T-helper 17 cell (primary cell): ENCODE results near the gene CASK. TPM values are rescaled to one million over a fixed set of nuclear protein-coding genes. Genes with fewer than 3 reads are reported as not detected.

Experiments used
- ATAC-seq: fragments of 150-1000 bp; cut with Tn5 transposase; 2 replicates; pipeline ENCODE4 v1.10.0; 2021; ENCODE audit warnings: mild to moderate bottlenecking, moderate library complexity
- DNase-seq, 3 donors: peaks; one replicate each; pipeline versions ENCODE4 v3.0.0 to v3.0.0-alpha.2; 2020 to 2021
- H3K9me3 ChIP-seq: one replicate; pipeline ENCODE4 v1.7.0; 2013; ENCODE audit warnings: low read length, mild to moderate bottlenecking; ENCODE audit not compliant: control insufficient read depth, poor library complexity, severe bottlenecking
- H3K27ac Mint-ChIP-seq: one replicate; pipeline ENCODE4 v1.8.0; 2022; ENCODE audit warnings: mild to moderate bottlenecking, moderate library complexity, mixed read lengths
- H3K27me3 Mint-ChIP-seq: one replicate; pipeline ENCODE4 v1.8.0; 2022; ENCODE audit warnings: mixed read lengths
- H3K36me3 Mint-ChIP-seq: one replicate; pipeline ENCODE4 v1.8.0; 2022; ENCODE audit warnings: low read depth, mixed read lengths
- H3K4me1 Mint-ChIP-seq: one replicate; pipeline ENCODE4 v1.8.0; 2022; ENCODE audit warnings: mild to moderate bottlenecking, mixed read lengths
- H3K4me3 Mint-ChIP-seq: one replicate; pipeline ENCODE4 v1.8.0; 2022; ENCODE audit warnings: mild to moderate bottlenecking, moderate library complexity, mixed read lengths
- total RNA-seq, 4 donors: library from RNA in 2 of 4; stranded (reverse) in 2 of 4; gene quantifications; one replicate each; pipeline ENCODE4 v1.2.3 and lab custom pipeline; 2022 to 2026

The CASK gene
- total RNA-seq, 2 donors from 2014 or later: 99.9 to 107 TPM

DNA sequence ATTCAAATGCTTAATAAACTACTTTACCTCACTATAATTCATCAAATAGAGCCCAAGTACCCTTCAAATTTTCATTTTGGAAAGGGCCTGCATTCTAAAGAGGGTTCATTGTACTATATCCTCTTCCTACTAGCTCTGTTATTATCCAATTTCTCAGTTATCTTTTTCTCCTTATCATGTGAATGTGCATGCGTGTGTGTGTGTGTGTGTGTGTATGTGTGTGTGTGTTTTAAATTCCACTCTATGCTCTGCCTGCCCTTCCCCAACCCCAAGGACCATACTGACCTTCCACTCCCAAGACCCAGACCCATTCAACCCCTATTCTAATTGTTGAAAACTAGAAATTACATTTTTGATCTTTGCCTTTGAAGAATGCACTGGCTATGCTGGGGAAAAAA lies 33.3 kb downstream of the CASK start:
- Mint-ChIP-seq H3K27ac (no peak overlapping the region), H3K36me3 (peaks cover 4% of the 10 kb centered on the region), H3K4me3 (no peak overlapping the region), H3K4me1 (peaks cover 6% of the 10 kb centered on the region), H3K27me3 (no peaks in the 10 kb centered on the region)
- DNase-seq: no peak
- ATAC-seq: no peak
- H3K9me3 ChIP-seq: no peaks in the 10 kb centered on the region

DNA sequence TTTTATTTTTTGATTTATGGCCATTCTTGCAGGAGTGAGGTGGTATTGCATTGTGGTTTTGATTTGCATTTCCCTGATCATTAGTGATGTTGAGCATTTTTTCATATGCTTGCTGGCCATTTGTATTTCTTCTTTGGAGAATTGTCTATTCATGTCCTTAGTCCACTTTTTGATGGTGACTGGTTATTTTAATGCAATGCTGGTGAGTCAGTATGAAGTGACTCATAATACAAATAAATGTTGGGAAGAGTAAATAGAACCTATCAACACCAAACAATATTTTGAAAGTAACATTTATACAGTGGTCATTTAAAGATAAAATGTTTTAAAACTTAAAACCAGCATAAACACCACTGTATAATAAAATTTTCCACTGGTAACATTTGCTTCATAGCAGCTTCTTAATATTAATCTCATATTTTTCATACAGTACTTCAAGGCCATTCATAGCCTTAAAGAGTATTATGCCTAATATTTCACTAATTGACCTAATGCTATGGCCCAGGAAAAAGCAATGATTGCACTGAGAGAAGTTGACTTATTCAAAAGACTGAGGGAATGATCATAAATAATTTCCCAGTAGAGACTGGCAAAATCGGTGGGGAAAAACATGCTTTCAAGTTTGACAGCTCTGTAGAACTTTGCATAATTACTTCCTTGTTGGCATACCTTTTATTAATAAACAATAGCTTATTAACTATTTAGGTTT lies 33.9 kb downstream of the CASK start:
- peaks cover 5% of the 10 kb centered on the region for H3K4me1 Mint-ChIP-seq
- no peak overlapping the region for H3K27ac Mint-ChIP-seq
- ATAC-seq (no peak), DNase-seq (no peak)
- no peaks in the 10 kb centered on the region for H3K27me3 Mint-ChIP-seq
- H3K9me3 ChIP-seq: no peaks in the 10 kb centered on the region
- no peak overlapping the region for H3K4me3 Mint-ChIP-seq
- H3K36me3 Mint-ChIP-seq: peaks cover 2% of the 10 kb centered on the region

DNA sequence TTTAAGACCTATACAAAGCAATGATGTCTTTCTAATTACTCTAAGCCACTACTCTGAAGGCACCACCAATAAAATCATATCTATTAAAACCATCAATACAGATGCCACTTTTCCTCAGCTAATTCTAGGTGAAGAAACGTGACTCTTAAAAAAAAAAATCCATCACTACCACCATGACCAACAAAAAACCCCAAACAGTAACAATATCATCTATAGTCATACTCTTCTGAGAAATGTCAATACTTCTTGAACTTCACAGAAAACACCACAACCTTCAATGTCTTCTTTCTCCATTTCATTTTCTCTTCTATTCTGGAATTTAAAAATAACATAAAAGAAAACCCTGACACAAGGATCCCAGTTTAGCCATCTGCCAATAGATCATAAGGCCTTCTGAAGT lies 35.7 kb downstream of the CASK start:
- peaks cover 2% of the 10 kb centered on the region for H3K36me3 Mint-ChIP-seq
- DNase-seq (no peak), ATAC-seq (no peak)
- H3K27ac Mint-ChIP-seq: no peak overlapping the region
- H3K4me3 Mint-ChIP-seq: no peak overlapping the region
- no peaks in the 10 kb centered on the region for H3K27me3 Mint-ChIP-seq
- no peaks in the 10 kb centered on the region for H3K9me3 ChIP-seq
- peaks cover 11% of the 10 kb centered on the region for H3K4me1 Mint-ChIP-seq

DNA sequence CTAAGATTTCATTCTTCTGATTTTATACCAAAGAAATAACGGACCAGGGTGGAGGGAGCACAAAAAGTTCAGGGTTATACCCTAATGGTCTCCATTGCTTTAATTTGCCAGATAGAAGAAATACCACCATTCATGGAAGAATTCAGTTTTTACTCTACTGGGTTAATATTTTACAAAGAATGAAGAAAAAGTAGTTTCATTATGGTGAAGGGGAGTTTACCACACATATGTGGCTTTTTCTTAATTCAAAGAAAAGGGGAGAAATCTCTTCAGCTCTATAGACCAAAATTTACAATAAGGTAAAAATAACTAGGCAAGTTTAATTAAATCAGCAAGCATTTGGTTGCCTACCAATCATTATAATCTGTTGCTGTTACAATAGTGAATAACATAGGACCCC lies 37.6 kb downstream of the CASK start:
- H3K36me3 Mint-ChIP-seq: peaks cover 2% of the 10 kb centered on the region
- H3K27ac Mint-ChIP-seq: no peak overlapping the region
- H3K4me1 Mint-ChIP-seq: peaks cover 17% of the 10 kb centered on the region

DNA sequence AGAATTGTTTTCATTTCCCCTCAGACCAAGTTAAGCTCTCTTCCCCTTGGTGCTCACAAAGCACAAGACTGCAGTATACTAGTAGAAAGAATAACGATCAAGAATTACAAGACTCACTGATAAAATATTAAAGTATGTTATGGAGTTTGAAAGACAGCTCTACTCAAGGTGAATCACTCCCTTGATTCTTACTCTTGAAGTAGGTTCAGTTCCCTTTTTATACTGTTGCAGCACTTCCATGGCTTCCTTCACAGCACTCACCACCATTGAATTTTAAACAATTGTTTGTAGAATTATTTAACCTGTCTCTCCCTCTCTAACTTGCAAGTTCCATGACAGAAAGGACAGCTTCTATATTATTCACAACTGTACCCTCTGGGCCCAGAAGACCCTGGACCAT lies 42.2 kb downstream of the CASK start:
- H3K4me1 Mint-ChIP-seq: peaks cover 23% of the 10 kb centered on the region
- ATAC-seq (no peak), DNase-seq (no peak)
- no peaks in the 10 kb centered on the region for H3K27me3 Mint-ChIP-seq
- no peak overlapping the region for H3K27ac Mint-ChIP-seq
- no peaks in the 10 kb centered on the region for H3K9me3 ChIP-seq
- no peak overlapping the region for H3K4me3 Mint-ChIP-seq
- no peaks in the 10 kb centered on the region for H3K36me3 Mint-ChIP-seq

More for the DNA sequence above, 37.6 kb downstream of the CASK start:
- no peak for DNase-seq
- no peak for ATAC-seq
- Mint-ChIP-seq H3K4me3 (no peak overlapping the region), H3K27me3 (no peaks in the 10 kb centered on the region)
- no peaks in the 10 kb centered on the region for H3K9me3 ChIP-seq

DNA sequence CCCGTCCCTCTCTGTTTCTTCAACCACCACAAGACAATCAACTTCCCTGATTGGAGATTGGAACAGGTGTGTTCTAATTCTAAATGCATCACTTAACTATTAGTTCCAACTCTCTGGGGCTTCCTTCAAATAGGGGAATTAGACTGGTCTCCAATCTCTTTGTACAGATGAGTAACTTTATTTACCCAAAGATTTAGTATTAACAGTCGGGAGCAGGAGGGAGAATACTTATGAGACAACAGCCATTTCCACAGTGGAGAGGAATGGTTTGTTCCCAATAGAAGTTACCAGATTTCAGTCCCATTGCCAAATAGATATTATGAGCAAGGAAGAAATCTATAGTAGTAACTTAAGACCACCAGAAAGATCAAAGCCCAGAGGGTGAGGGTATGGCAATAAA lies 46.2 kb downstream of the CASK start:
- Mint-ChIP-seq H3K27ac (no peak overlapping the region), H3K36me3 (no peaks in the 10 kb centered on the region), H3K4me3 (no peak overlapping the region), H3K27me3 (no peaks in the 10 kb centered on the region), H3K4me1 (peaks cover 28% of the 10 kb centered on the region)
- ATAC-seq: no peak
- no peak for DNase-seq
- H3K9me3 ChIP-seq: no peaks in the 10 kb centered on the region

DNA sequence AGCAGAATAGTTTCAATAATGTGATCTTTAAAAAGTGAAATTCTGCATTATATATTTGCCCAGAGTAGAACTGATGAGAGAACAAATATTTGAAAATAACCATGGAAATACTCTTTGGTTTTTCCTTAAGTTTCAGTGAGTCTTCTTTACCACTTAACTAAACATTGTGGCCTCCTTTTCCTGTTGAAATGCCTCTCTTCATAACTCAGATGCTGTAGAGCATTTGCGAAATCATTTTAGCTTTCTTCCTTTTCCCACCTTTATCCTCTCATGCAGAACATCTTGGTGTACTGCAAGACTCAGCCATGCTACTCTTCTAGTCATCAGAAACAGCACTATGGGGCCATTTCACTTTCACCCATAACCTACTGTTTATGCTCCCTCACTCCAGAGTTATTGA lies 48.2 kb downstream of the CASK start:
- ATAC-seq: no peak
- DNase-seq: no peak
- Mint-ChIP-seq H3K27me3 (no peaks in the 10 kb centered on the region), H3K4me3 (no peak overlapping the region), H3K27ac (no peak overlapping the region), H3K36me3 (no peaks in the 10 kb centered on the region), H3K4me1 (peaks cover 19% of the 10 kb centered on the region)
- H3K9me3 ChIP-seq: no peaks in the 10 kb centered on the region

DNA sequence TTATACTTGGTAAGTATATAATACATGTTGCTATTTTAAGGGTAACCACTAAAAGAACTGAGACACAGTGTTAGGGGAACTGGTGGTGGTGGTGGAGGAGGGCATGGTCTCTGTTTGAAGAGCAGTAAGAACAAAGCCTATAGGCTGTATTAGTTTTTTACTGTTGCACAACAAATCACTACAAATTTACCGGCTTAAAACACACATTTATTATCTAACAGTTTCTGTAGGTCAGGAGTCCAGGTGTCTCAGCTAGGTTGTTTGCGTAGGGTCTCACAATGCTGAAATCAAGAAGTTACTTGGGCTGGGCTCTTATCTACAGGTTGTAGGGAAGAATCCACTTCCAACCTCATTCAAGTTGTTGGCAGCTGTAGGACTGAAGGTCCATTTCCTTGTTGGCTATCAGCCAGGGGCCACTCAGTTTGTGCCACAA lies 52.6 kb downstream of the CASK start:
- DNase-seq (no peak), ATAC-seq (peak; percentile 32)
- Mint-ChIP-seq H3K27me3 (no peaks in the 10 kb centered on the region), H3K36me3 (no peaks in the 10 kb centered on the region), H3K4me3 (no peak overlapping the region), H3K4me1 (peaks cover 26% of the 10 kb centered on the region), H3K27ac (no peak overlapping the region)
- H3K9me3 ChIP-seq: no peaks in the 10 kb centered on the region

DNA sequence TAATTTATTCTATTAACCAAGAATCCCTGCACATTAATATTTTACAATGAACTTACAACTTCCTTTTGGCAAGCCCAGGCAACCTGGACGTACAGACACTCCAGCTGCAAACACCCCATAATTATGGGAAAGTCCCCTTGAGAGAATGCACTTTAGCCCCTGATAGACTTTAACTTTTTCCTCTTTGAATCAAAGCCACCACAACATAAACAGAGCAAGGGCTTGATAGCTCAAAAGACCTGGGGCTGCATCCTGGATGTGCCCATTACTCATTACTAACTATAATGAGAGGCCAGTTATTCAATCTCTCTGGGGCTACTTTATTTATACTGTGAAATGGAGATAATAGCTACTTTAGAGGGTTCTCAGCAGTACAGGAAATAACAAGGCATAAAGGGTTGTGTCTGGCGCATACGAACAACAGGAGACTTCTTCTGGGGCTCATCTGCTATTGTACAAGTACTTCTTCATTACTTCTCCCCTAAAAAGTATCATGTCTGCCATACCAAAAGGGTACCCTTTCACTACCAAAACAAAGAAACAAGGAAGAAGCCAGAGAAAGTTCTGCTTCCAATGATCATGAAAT lies 54.9 kb downstream of the CASK start:
- Mint-ChIP-seq H3K36me3 (no peaks in the 10 kb centered on the region), H3K4me1 (peaks cover 22% of the 10 kb centered on the region), H3K27me3 (no peaks in the 10 kb centered on the region), H3K4me3 (no peak overlapping the region), H3K27ac (peak overlapping the region; percentile 11)
- H3K9me3 ChIP-seq: no peaks in the 10 kb centered on the region
- DNase-seq (no peak), ATAC-seq (peak; percentile 69)

DNA sequence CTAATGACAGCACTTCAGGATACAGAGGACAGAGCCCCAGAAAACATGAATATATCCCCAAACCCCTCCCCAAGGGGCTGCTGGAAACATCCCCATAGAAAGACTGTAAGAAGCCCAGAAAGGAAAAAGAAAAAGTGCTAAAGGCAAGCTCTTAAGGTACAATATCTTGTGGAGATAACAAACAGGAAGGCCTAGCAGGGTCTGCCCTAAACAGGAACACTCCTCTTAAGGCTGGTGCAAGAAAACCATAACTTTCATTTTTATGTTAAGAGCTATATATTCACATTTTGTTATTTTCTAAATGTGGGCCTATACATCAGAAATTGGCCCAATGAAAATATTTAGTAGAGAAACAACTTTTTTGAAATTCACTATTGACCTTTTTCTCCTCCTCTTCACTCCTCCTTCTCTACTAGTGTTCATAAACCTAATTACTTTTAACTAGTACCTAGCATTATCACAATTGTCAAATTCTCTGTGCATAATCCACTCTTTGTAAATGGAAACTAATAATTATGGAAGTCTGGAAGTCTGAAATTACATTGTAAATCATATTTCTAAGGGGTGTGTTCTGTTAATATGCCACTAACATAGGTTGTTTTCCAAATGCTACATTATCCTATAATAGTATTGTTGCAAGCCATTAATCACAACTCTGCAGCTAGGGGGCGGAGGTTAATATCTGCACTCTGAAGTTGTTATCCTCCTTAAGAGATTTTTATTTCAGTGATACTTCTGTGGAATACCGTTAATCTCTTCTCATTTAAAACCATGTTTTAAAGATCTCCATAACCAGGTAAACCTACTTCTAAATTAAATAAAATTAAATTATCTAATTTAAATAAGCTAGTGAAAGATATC lies 59.8 kb downstream of the CASK start:
- no peaks in the 10 kb centered on the region for H3K9me3 ChIP-seq
- peak overlapping the region; percentile 66 for H3K4me3 Mint-ChIP-seq
- ATAC-seq (peak; percentile 47), DNase-seq (no peak)
- no peaks in the 10 kb centered on the region for H3K36me3 Mint-ChIP-seq
- peaks cover 22% of the 10 kb centered on the region for H3K4me1 Mint-ChIP-seq
- H3K27me3 Mint-ChIP-seq: no peaks in the 10 kb centered on the region
- H3K27ac Mint-ChIP-seq: peak overlapping the region; percentile 92

DNA sequence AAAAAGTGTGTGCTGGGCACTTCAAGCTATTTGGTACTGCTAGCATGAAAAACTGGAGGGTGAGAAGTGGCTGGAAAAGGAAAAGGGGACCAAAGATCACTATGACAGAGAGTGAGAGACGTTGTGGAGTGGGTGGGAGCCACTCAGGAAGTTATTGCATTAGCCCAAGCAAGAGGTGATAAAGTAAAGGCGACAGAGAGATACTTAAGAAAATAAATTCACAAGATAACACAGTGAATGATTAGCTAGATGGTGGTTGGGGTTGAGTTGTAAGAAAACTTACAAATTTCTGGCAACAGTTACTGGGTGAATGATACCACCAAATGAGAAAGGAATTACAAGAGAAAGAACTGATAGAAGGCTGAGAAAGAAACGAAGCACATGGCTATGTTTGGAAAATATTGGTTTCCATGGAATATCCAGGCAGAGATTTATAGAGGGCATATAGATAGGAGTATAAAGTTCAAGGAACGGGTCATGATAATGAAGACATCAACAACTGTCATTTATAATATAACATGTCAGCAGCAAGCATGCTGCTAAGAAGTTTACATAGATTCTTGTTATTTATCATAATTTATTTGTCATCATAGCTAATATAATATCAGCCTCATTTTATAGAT lies 60.7 kb downstream of the CASK start:
- H3K36me3 Mint-ChIP-seq: no peaks in the 10 kb centered on the region
- H3K4me1 Mint-ChIP-seq: peaks cover 26% of the 10 kb centered on the region
- peak overlapping the region; percentile 92 for H3K27ac Mint-ChIP-seq
- no peak for DNase-seq
- H3K9me3 ChIP-seq: no peaks in the 10 kb centered on the region
- H3K27me3 Mint-ChIP-seq: no peaks in the 10 kb centered on the region
- no peak for ATAC-seq
- H3K4me3 Mint-ChIP-seq: peak overlapping the region; percentile 39

DNA sequence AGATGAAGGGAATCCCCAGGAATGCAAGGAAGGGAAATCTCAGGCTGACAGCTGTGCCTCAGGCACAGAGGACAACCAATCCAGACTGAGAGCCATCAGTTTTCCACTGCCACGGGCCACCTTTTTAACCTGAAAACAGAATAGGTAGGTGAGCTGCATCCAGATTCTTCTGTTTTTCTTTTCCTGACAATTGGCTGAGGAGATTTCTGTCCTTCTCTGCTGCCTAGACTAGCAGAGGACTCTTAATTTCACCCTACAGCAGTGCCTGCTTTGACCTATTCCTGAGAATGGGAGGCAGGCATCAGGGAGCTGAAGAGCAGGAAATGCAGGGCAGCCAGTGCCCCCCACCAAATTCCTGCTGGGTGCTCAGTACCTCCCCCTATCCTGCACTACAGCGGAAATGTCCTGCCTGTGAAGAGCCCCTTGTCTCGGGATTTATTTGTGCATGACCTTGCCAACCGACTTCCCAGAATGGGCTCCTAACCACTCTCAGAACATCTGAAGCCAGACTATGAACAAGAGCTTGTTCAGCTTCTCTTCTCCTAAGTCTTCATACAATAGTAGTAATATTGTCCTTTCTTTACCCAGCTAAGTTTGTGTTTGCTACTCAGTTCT lies 65.1 kb downstream of the CASK start:
- ATAC-seq (no peak), DNase-seq (no peak)
- peaks cover 24% of the 10 kb centered on the region for H3K4me1 Mint-ChIP-seq
- H3K27me3 Mint-ChIP-seq: no peaks in the 10 kb centered on the region
- H3K36me3 Mint-ChIP-seq: peaks cover 2% of the 10 kb centered on the region
- H3K9me3 ChIP-seq: no peaks in the 10 kb centered on the region
- no peak overlapping the region for H3K4me3 Mint-ChIP-seq
- H3K27ac Mint-ChIP-seq: no peak overlapping the region

DNA sequence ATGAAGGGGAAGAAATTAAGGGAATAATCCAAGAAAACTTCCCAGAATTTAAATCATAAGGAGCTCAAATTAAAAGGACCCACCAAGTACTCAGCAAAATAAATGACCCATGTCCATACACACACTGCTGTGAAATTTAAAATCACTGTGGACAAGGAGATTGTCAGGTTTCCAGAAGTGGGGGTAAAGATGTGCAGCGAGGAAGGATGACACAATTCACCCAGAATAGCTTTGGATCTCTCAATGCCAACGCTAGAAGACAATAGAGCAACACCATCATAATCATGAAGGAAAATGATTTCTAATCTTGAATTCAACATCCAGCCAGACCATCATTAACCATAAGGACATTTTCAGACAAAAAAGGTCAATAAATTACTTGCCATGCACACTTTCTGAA lies 65.7 kb downstream of the CASK start:
- H3K4me3 Mint-ChIP-seq: no peak overlapping the region
- peak overlapping the region; percentile 22 for H3K27ac Mint-ChIP-seq
- ATAC-seq (no peak), DNase-seq (no peak)
- peaks cover 2% of the 10 kb centered on the region for H3K36me3 Mint-ChIP-seq
- no peaks in the 10 kb centered on the region for H3K27me3 Mint-ChIP-seq
- no peaks in the 10 kb centered on the region for H3K9me3 ChIP-seq
- H3K4me1 Mint-ChIP-seq: peaks cover 18% of the 10 kb centered on the region
